Naive thymus-derived CD4-positive, alpha-beta T cell (primary cell): ENCODE data around the gene STYXL1. TPM values are rescaled to one million over a fixed set of nuclear protein-coding genes. Genes with fewer than 3 reads are reported as not detected.

ENCODE experiments used
- ATAC-seq: fragments of 150-1000 bp; cut with Tn5 transposase; 2 replicates; pipeline ENCODE4 v1.10.0; 2021; ENCODE audit warnings: mild to moderate bottlenecking, moderate library complexity
- CTCF ChIA-PET: fragments of 350-600 bp; sonication (Branson Sonifier 250); formaldehyde crosslinking; loops from one replicate; lab custom pipeline; 2021; ENCODE audit warnings: antibody characterized with exemption; lab: Charles Lee
- POLR2A ChIA-PET: fragments of 350-600 bp; sonication (Branson Sonifier 250); formaldehyde crosslinking; loops from one replicate; lab custom pipeline; 2021; ENCODE audit warnings: antibody characterized with exemption, inconsistent platforms; lab: Charles Lee
- DNase-seq, 9 donors: peaks; one replicate each; pipeline versions ENCODE4 v3.0.0 to v3.0.0-alpha.2; 2020 to 2022; ENCODE audit warnings: mixed read lengths in 1 of 9
- H3K27ac ChIP-seq: one replicate; pipeline ENCODE4 v1.7.0; 2013; ENCODE audit warnings: mild to moderate bottlenecking, low read depth, low read length, moderate library complexity
- H3K27me3 ChIP-seq, 2 donors: one replicate each; pipeline ENCODE4 v1.7.0; 2013; ENCODE audit warnings: low read length in 2 of 2, mild to moderate bottlenecking in 2 of 2, moderate library complexity in 2 of 2; ENCODE audit not compliant: control insufficient read depth in 2 of 2, insufficient read depth in 2 of 2
- H3K36me3 ChIP-seq, 3 experiments: 1 replicate in 2 of 3; 2 replicates in 1 of 3; pipeline ENCODE4 v1.7.0; 2013; ENCODE audit warnings: low read length in 3 of 3, mild to moderate bottlenecking in 3 of 3, moderate library complexity in 1 of 3; ENCODE audit not compliant: insufficient read depth in 3 of 3, control insufficient read depth in 2 of 3
- H3K4me1 ChIP-seq, 2 donors: one replicate each; pipeline ENCODE4 v1.7.0; 2013; ENCODE audit warnings: low read length in 2 of 2, mild to moderate bottlenecking in 2 of 2, moderate library complexity in 1 of 2; ENCODE audit not compliant: control insufficient read depth in 2 of 2, insufficient read depth in 2 of 2
- H3K4me3 ChIP-seq: 2 replicates; pipeline ENCODE4 v1.7.0; 2013; ENCODE audit warnings: mild to moderate bottlenecking, low read length
- H3K9me3 ChIP-seq, 3 experiments: 1 replicate in 2 of 3; 2 replicates in 1 of 3; pipeline ENCODE4 v1.7.0; 2013; ENCODE audit warnings: low read length in 3 of 3; ENCODE audit not compliant: control insufficient read depth in 2 of 3
- H3K27ac Mint-ChIP-seq, 9 donors: one replicate each; pipeline ENCODE4 v1.8.0; 2020 to 2022; ENCODE audit warnings: mixed read lengths in 9 of 9, mild to moderate bottlenecking in 8 of 9, moderate library complexity in 5 of 9, inconsistent platforms in 2 of 9
- H3K27me3 Mint-ChIP-seq, 5 donors: one replicate each; pipeline ENCODE4 v1.8.0; 2021 to 2022; ENCODE audit warnings: mixed read lengths in 5 of 5, mild to moderate bottlenecking in 1 of 5
- H3K36me3 Mint-ChIP-seq, 5 donors: one replicate each; pipeline ENCODE4 v1.8.0; 2020 to 2022; ENCODE audit warnings: mixed read lengths in 5 of 5, mild to moderate bottlenecking in 3 of 5, inconsistent platforms in 1 of 5
- H3K4me1 Mint-ChIP-seq, 7 donors: one replicate each; pipeline ENCODE4 v1.8.0; 2020 to 2022; ENCODE audit warnings: mixed read lengths in 7 of 7, mild to moderate bottlenecking in 3 of 7, inconsistent platforms in 1 of 7
- H3K4me3 Mint-ChIP-seq, 10 donors: one replicate each; pipeline ENCODE4 v1.8.0; 2020 to 2022; ENCODE audit warnings: mild to moderate bottlenecking in 10 of 10, mixed read lengths in 10 of 10, moderate library complexity in 6 of 10, inconsistent platforms in 2 of 10
- H3K9me3 Mint-ChIP-seq, 11 donors: one replicate each; pipeline ENCODE4 v1.8.0; 2020 to 2022; ENCODE audit warnings: mixed read lengths in 11 of 11, mild to moderate bottlenecking in 4 of 11, inconsistent platforms in 1 of 11, moderate library complexity in 1 of 11
- intact Hi-C, 2 donors: fragments of 100-400 bp; cut with micrococcal nuclease; formaldehyde crosslinking; loops; one replicate each; pipeline ENCODE4 v1.15.1; 2023
- polyA plus RNA-seq, 2 donors: library from polyadenylated mRNA; unstranded; fragments of 300-500 nt; fragmentation: Illumina TruSeq; gene quantifications; one replicate each; pipeline ENCODE4 v1.2.3, GENCODE V29; 2021
- total RNA-seq, 6 experiments: library from RNA in 5 of 6; stranded (reverse) in 5 of 6; gene quantifications; 1 replicate in 5 of 6; 2 replicates in 1 of 6; pipeline ENCODE4 v1.2.3 and lab custom pipeline; 2021 to 2026

STYXL1 gene
- total and polyA plus RNA-seq, 7 experiments from 2014 or later: 11.3 to 45.5 (median 21.7) TPM

DNA sequence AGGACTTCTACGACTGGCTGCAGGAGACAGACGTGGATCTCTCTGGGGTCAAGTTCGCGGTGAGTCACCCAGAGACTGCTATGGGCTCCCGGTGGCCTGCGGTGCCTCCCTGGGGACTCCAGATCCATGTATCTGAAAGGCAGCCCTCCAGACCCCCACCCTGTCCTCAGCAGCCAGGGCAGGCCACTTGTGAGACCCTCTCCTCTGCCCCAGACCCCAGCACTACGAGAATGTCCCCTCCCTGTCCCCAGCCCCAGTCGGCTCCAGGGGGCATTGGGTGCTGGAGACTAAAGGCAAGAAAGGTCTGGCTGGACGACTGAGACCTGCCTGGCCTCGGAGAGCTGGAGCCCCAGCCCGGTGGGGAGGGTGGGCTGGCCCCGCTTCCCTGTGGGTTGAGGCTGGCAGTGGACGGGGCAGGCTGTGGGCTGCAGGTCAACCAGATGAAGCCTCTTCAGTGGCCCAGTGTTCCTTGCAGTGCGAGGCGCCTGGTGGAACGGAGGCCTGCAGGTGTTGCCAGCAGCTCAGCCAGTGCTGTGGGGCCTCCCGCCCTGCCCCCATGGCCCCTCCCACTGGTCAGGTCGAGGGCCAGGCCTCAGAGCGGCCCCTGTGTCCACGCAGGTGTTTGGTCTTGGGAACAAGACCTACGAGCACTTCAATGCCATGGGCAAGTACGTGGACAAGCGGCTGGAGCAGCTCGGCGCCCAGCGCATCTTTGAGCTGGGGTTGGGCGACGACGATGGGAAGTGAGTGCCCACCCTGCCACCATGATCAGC lies 67.2 kb downstream of the STYXL1 start:
- ATAC-seq (no peak), DNase-seq (no peak)
- Histone ChIP-seq H3K4me3 (no peak overlapping the region), H3K9me3 (no peaks in the 10 kb centered on the region), H3K4me1 (no peaks in the 10 kb centered on the region), H3K27me3 (no peaks in the 10 kb centered on the region), H3K27ac (no peak overlapping the region), H3K36me3 (peaks cover 0 to 67% (median 0%) of the 10 kb centered on the region in 3 experiments)
- H3K36me3 Mint-ChIP-seq: peaks cover 0 to 5% (median 0%) of the 10 kb centered on the region in 5 donors
- H3K4me3 Mint-ChIP-seq: no peak overlapping the region
- H3K9me3 Mint-ChIP-seq: no peaks in the 10 kb centered on the region
- no peak overlapping the region for H3K27ac Mint-ChIP-seq
- no peaks in the 10 kb centered on the region for H3K27me3 Mint-ChIP-seq
- intact Hi-C loops: no loop called here
- ChIA-PET POLR2A (no interaction called here), CTCF (no interaction called here)
- no peaks in the 10 kb centered on the region for H3K4me1 Mint-ChIP-seq

- no peak overlapping the region for H3K4me3 ChIP-seq
These were observed 67.9 kb downstream of the STYXL1 start for GRCh38 chr7:75979759-75980429.

GRCh38 chr7:75977743-75978142 lies 70.1 kb downstream of the STYXL1 start:
- H3K27ac Mint-ChIP-seq: peak overlapping the region in 1 of 9 donors; percentile 17
- H3K9me3 Mint-ChIP-seq: no peaks in the 10 kb centered on the region
- CTCF ChIA-PET: no interaction called here
- intact Hi-C loops: no loop called here
- Histone ChIP-seq H3K27ac (no peak overlapping the region), H3K4me3 (no peak overlapping the region), H3K27me3 (no peaks in the 10 kb centered on the region), H3K9me3 (no peaks in the 10 kb centered on the region), H3K36me3 (peaks cover 0 to 38% (median 0%) of the 10 kb centered on the region in 3 experiments), H3K4me1 (no peaks in the 10 kb centered on the region)
- no peak overlapping the region for H3K4me3 Mint-ChIP-seq
- H3K36me3 Mint-ChIP-seq: peaks cover 0 to 16% (median 7%) of the 10 kb centered on the region in 5 donors
- no peaks in the 10 kb centered on the region for H3K27me3 Mint-ChIP-seq
- ATAC-seq (no peak), DNase-seq (no peak)
- H3K4me1 Mint-ChIP-seq: no peaks in the 10 kb centered on the region
- POLR2A ChIA-PET: no interaction called here

More at GRCh38 chr7:75979759-75980429, 67.9 kb downstream of the STYXL1 start:
- peaks cover 0 to 60% (median 0%) of the 10 kb centered on the region in 3 experiments for H3K36me3 ChIP-seq
- ATAC-seq: no peak
- no peak overlapping the region for H3K27ac ChIP-seq
- ChIA-PET POLR2A (no interaction called here), CTCF (no interaction called here)
- H3K9me3 ChIP-seq: no peaks in the 10 kb centered on the region
- no peaks in the 10 kb centered on the region for H3K4me1 Mint-ChIP-seq
- no peak overlapping the region for H3K4me3 Mint-ChIP-seq
- H3K4me1 ChIP-seq: no peaks in the 10 kb centered on the region
- no peaks in the 10 kb centered on the region for H3K9me3 Mint-ChIP-seq
- peaks cover 0 to 5% (median under 1%) of the 10 kb centered on the region in 5 donors for H3K36me3 Mint-ChIP-seq
- no peak for DNase-seq
- intact Hi-C loops: no loop called here
- no peaks in the 10 kb centered on the region for H3K27me3 ChIP-seq
- H3K27me3 Mint-ChIP-seq: no peaks in the 10 kb centered on the region
- H3K27ac Mint-ChIP-seq: no peak overlapping the region

GRCh38 chr7:75971961-75972763 lies 75.6 kb downstream of the STYXL1 start:
- H3K27ac Mint-ChIP-seq: peak overlapping the region in 1 of 9 donors; percentile 51
- H3K27me3 Mint-ChIP-seq: no peaks in the 10 kb centered on the region
- H3K4me3 Mint-ChIP-seq: no peak overlapping the region
- peaks cover 4 to 24% (median 6%) of the 10 kb centered on the region in 5 donors for H3K36me3 Mint-ChIP-seq
- Histone ChIP-seq H3K4me3 (no peak overlapping the region), H3K4me1 (no peaks in the 10 kb centered on the region), H3K27me3 (no peaks in the 10 kb centered on the region), H3K27ac (no peak overlapping the region), H3K9me3 (no peaks in the 10 kb centered on the region), H3K36me3 (peaks cover 0 to 27% (median 4%) of the 10 kb centered on the region in 3 experiments)
- H3K9me3 Mint-ChIP-seq: no peaks in the 10 kb centered on the region
- POLR2A ChIA-PET: no interaction called here
- peak; percentile 45 for ATAC-seq
- CTCF ChIA-PET: no interaction called here
- intact Hi-C loops: no loop called here
- DNase-seq: no peak
- peaks cover 0 to 8% (median 0%) of the 10 kb centered on the region in 7 donors for H3K4me1 Mint-ChIP-seq

DNA sequence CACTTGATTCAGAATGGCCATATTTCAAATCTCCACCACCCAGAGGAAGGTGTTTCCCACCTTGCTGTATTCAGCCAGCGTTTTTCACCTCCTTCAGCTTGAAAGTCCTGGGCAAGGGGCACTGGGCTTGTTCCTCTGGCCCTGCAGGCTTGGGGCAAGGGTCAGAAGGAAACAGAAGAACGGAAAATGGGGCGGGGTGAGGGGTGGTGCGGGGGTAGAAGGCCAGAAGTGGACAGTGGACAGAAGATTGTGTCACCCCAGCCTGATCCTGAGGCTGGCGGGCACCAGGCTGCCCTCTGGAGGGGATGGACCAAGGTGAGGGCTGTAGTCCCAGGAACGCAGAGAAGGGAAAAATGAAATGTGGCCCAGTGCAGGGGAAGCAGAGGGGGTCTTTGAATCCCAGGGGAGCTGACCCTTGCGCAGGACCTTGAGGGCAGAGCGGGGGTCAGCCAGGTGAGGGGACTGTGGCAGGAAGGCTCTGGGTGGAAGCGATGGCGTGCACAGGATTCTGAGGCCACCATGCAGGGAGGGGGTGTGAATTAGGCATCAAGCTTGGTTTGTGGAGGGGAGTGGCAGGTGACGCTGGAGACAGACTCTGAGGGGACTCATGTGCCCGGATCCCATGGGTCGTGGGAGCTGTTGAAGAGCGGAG lies 76.4 kb downstream of the STYXL1 start:
- Histone ChIP-seq H3K27ac (no peak overlapping the region), H3K4me1 (no peaks in the 10 kb centered on the region), H3K9me3 (no peaks in the 10 kb centered on the region), H3K4me3 (no peak overlapping the region), H3K27me3 (no peaks in the 10 kb centered on the region), H3K36me3 (peaks cover 0 to 27% (median 4%) of the 10 kb centered on the region in 3 experiments)
- CTCF ChIA-PET: no interaction called here
- H3K36me3 Mint-ChIP-seq: peaks cover 4 to 24% (median 6%) of the 10 kb centered on the region in 5 donors
- intact Hi-C loops: no loop called here
- POLR2A ChIA-PET: no interaction called here
- peak overlapping the region in 1 of 9 donors; percentile 51 for H3K27ac Mint-ChIP-seq
- ATAC-seq: no peak
- H3K4me3 Mint-ChIP-seq: no peak overlapping the region
- no peaks in the 10 kb centered on the region for H3K27me3 Mint-ChIP-seq
- DNase-seq: no peak
- H3K4me1 Mint-ChIP-seq: peaks cover 0 to 8% (median 0%) of the 10 kb centered on the region in 7 donors
- no peaks in the 10 kb centered on the region for H3K9me3 Mint-ChIP-seq
